Loucy (cell line): ENCODE results near the gene EIPR1.

Experiments
- EZH2phosphoT487 ChIP-seq: fragments of 200-600 bp; IDR thresholded peaks from 2 replicates; pipeline ENCODE4 v1.6.1; 2018; ENCODE audit warnings: antibody characterized with exemption, mild to moderate bottlenecking, moderate library complexity, borderline replicate concordance
- TF ChIP-seq, protein P1 (sequence below): fragments of 200-600 bp; sonication (generic); conservative IDR thresholded peaks from 2 replicates; pipeline ENCODE4 v1.5.1; 2014; ENCODE audit warnings: mild to moderate bottlenecking, antibody characterized with exemption, low read length

DNA sequence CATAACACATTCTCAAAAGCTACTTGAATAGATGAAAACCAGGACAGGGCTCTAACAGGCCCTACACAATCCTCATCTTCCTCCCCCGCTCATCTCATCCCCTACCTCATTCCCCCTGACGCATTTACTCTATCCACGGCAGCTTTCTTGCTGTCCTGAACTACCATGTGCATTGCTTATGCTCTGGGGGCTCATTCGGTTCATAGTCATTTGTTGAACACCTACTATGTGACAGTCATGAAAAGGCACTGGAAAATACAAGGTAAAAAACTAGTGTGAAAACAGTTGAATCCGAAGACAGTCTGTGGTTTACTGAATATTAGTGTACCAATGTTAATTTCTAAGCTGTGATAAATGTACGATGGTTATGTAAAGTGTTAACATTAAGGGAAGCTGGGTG, 797 bp downstream of the EIPR1 start:
- TF ChIP-seq, protein P1, sequence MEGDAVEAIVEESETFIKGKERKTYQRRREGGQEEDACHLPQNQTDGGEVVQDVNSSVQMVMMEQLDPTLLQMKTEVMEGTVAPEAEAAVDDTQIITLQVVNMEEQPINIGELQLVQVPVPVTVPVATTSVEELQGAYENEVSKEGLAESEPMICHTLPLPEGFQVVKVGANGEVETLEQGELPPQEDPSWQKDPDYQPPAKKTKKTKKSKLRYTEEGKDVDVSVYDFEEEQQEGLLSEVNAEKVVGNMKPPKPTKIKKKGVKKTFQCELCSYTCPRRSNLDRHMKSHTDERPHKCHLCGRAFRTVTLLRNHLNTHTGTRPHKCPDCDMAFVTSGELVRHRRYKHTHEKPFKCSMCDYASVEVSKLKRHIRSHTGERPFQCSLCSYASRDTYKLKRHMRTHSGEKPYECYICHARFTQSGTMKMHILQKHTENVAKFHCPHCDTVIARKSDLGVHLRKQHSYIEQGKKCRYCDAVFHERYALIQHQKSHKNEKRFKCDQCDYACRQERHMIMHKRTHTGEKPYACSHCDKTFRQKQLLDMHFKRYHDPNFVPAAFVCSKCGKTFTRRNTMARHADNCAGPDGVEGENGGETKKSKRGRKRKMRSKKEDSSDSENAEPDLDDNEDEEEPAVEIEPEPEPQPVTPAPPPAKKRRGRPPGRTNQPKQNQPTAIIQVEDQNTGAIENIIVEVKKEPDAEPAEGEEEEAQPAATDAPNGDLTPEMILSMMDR = no peak
- TF ChIP-seq EZH2phosphoT487 = no peak
